Measurements from ENCODE around the gene IL17C. TPM values are rescaled to one million over a fixed set of nuclear protein-coding genes. Genes with fewer than 3 reads are reported as not detected.

IL17C gene
- total and polyA plus RNA-seq, 2 of the 8 experiments (the other 6 are each of a cell fraction or from before 2014, with no cell fraction given), result 1.1 to 1.9 TPM

DNA sequence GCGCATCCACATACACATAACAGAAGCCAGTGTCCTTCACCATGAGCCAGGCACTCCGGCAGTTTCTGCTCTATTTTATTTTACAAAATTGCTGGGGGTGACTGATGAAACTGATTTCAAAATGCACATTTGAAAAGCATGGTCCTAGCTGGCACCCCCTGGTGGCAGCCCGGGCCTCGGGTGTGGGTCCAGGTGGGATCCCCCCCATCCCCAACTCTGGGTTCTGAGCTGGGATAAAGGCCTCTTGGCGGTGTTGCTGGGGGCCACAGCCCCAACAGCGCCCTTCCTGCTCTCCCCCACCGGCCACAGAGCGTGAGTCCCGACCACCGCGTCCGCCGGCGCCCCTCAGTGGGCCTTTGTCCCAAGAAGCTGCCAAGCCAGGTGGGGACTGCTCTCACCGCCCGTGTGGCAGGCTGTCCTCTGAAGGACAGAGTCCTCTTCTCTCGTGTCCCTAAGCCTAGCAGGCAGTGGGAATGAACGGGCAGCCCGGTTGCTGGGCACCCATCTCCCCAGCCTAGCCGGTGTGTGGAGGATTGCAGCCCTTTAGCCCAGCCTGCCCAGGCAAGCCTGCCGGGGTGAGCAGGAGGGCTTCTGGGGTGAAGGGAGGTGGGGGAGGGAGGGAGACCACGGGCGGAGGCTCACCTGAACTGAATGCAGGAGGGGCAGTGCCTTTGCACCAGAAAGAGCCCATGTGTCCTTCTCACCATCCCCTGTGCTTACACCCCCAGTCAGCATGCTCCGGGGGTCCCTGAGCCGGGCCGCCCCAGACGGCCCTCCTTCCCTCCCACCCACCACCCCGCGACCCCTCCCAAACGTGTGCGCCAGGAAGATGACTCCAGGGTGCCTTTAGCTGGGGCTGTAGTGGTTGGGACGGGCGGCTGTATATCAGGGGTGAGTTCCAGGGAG lies 47.0 kb downstream of the IL17C start (continued):
- TF ChIP-seq RXRA (IDR thresholded peaks at IDR 0.05; ENCODE audit: insufficient read depth, low read depth, low read length) (no peak), EGR1 (IDR thresholded peaks at IDR 0.05; ENCODE audit: borderline replicate concordance, low read depth, low read length) (no peak), RAD21 (IDR thresholded peaks at IDR 0.05 in 1 of 2, conservative IDR thresholded peaks at IDR 0.05 in 1 of 2; ENCODE audit: low read depth in 2 of 2, low read length in 2 of 2) (peak in 1 of 2 experiments; percentile 1; a peak in 2 of 4 replicates), KDM1A (IDR thresholded peaks at IDR 0.05; ENCODE audit: borderline replicate concordance, low read length) (no peak), RBBP5 (IDR thresholded peaks at IDR 0.05; ENCODE audit: borderline replicate concordance, low read depth, low read length) (no peak), SIN3A (conservative IDR thresholded peaks at IDR 0.05 in 1 of 2, IDR thresholded peaks at IDR 0.05 in 1 of 2; ENCODE audit: low read depth in 1 of 2, low read length in 2 of 2) (no peak; a peak in 1 of 4 replicates), GABPA (IDR thresholded peaks at IDR 0.05; ENCODE audit: borderline replicate concordance, insufficient read depth, low read length) (peak; percentile 44; the same call in 1 of the 2 replicates), TBP (IDR thresholded peaks at IDR 0.05; ENCODE audit: low read depth, low read length) (no peak), TCF12 (IDR thresholded peaks at IDR 0.05; ENCODE audit: low read depth, low read length) (no peak)
- TF ChIP-seq, protein P1, sequence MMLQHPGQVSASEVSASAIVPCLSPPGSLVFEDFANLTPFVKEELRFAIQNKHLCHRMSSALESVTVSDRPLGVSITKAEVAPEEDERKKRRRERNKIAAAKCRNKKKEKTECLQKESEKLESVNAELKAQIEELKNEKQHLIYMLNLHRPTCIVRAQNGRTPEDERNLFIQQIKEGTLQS (IDR thresholded peaks at IDR 0.05; ENCODE audit: insufficient read depth, low read depth, low read length), result no peak
- TF ChIP-seq, protein P2, sequence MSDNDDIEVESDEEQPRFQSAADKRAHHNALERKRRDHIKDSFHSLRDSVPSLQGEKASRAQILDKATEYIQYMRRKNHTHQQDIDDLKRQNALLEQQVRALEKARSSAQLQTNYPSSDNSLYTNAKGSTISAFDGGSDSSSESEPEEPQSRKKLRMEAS (IDR thresholded peaks at IDR 0.05), result peak; percentile 26; the same call in 1 of the 2 replicates
- TF ChIP-seq, protein P3, sequence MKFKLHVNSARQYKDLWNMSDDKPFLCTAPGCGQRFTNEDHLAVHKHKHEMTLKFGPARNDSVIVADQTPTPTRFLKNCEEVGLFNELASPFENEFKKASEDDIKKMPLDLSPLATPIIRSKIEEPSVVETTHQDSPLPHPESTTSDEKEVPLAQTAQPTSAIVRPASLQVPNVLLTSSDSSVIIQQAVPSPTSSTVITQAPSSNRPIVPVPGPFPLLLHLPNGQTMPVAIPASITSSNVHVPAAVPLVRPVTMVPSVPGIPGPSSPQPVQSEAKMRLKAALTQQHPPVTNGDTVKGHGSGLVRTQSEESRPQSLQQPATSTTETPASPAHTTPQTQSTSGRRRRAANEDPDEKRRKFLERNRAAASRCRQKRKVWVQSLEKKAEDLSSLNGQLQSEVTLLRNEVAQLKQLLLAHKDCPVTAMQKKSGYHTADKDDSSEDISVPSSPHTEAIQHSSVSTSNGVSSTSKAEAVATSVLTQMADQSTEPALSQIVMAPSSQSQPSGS (IDR thresholded peaks at IDR 0.05; ENCODE audit: low read length), result no peak
- TF ChIP-seq, protein P4, sequence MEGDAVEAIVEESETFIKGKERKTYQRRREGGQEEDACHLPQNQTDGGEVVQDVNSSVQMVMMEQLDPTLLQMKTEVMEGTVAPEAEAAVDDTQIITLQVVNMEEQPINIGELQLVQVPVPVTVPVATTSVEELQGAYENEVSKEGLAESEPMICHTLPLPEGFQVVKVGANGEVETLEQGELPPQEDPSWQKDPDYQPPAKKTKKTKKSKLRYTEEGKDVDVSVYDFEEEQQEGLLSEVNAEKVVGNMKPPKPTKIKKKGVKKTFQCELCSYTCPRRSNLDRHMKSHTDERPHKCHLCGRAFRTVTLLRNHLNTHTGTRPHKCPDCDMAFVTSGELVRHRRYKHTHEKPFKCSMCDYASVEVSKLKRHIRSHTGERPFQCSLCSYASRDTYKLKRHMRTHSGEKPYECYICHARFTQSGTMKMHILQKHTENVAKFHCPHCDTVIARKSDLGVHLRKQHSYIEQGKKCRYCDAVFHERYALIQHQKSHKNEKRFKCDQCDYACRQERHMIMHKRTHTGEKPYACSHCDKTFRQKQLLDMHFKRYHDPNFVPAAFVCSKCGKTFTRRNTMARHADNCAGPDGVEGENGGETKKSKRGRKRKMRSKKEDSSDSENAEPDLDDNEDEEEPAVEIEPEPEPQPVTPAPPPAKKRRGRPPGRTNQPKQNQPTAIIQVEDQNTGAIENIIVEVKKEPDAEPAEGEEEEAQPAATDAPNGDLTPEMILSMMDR (IDR thresholded peaks at IDR 0.05; ENCODE audit: control extremely low read depth in 1 of 3, insufficient read depth in 1 of 3, low read depth in 1 of 3, low read length in 3 of 3), result peak; percentile 35 to 51 (median 50)

All from H1 (cell line).